GM23248 (cell line): ENCODE measurements around the gene ZNF219. TPM values are rescaled to one million over a fixed set of nuclear protein-coding genes. Genes with fewer than 3 reads are reported as not detected.
A peak's percentile ranks its signal among the peaks of the same experiment; 100 is the strongest.

Experiments
- DNase-seq: peaks from one replicate; pipeline ENCODE4 v3.0.0-alpha.2; 2015
- H2AFZ ChIP-seq: fragments of 200-600 bp; sonication (generic); 2 replicates; pipeline ENCODE4 v1.6.1; 2016; ENCODE audit warnings: antibody characterized with exemption
- H3F3A ChIP-seq: fragments of 200-600 bp; sonication (generic); 2 replicates; pipeline ENCODE4 v1.6.1; 2016; ENCODE audit warnings: mild to moderate bottlenecking, antibody characterized with exemption, mixed run types; ENCODE audit not compliant: insufficient read depth
- H3K27ac ChIP-seq: fragments of 200-600 bp; sonication (generic); 2 replicates; pipeline ENCODE4 v1.5.1; 2016; ENCODE audit warnings: mild to moderate bottlenecking
- H3K27me3 ChIP-seq: fragments of 200-600 bp; sonication (generic); replicated peaks from 2 replicates; pipeline ENCODE4 v1.6.1; 2016; ENCODE audit warnings: mild to moderate bottlenecking; ENCODE audit not compliant: insufficient read depth
- H3K36me3 ChIP-seq: fragments of 200-600 bp; sonication (generic); 2 replicates; pipeline ENCODE4 v1.6.1; 2016; ENCODE audit warnings: low read depth, mild to moderate bottlenecking
- H3K4me1 ChIP-seq: fragments of 200-600 bp; sonication (generic); 2 replicates; pipeline ENCODE4 v1.6.1; 2016; ENCODE audit warnings: mild to moderate bottlenecking; ENCODE audit not compliant: insufficient read depth
- H3K4me2 ChIP-seq: fragments of 200-600 bp; sonication (generic); one replicate; pipeline ENCODE4 v1.6.1; 2016; ENCODE audit warnings: mild to moderate bottlenecking; ENCODE audit not compliant: unreplicated experiment
- H3K4me3 ChIP-seq: fragments of 200-600 bp; sonication (generic); 2 replicates; pipeline ENCODE4 v1.5.1; 2016; ENCODE audit warnings: mild to moderate bottlenecking
- H3K79me2 ChIP-seq: fragments of 200-600 bp; sonication (generic); 2 replicates; pipeline ENCODE4 v1.6.1; 2016; ENCODE audit warnings: mild to moderate bottlenecking; ENCODE audit not compliant: insufficient read depth
- H3K9ac ChIP-seq: fragments of 200-600 bp; sonication (generic); 2 replicates; pipeline ENCODE4 v1.6.1; 2016; ENCODE audit warnings: mild to moderate bottlenecking
- H3K9me2 ChIP-seq: fragments of 200-600 bp; sonication (generic); 2 replicates; pipeline ENCODE4 v1.6.1; 2016; ENCODE audit warnings: mixed run types, mild to moderate bottlenecking, moderate library complexity; ENCODE audit not compliant: insufficient read depth
- H3K9me3 ChIP-seq: fragments of 200-600 bp; sonication (generic); one replicate; pipeline ENCODE4 v1.6.1; 2017; ENCODE audit warnings: low read depth
- H4K20me1 ChIP-seq: fragments of 200-600 bp; sonication (generic); 2 replicates; pipeline ENCODE4 v1.6.0; 2016; ENCODE audit not compliant: insufficient read depth
- EZH2 ChIP-seq: fragments of 200-600 bp; sonication (generic); IDR thresholded peaks from 2 replicates; pipeline ENCODE4 v1.6.1; 2018; ENCODE audit warnings: antibody characterized with exemption, mild to moderate bottlenecking; ENCODE audit not compliant: insufficient read depth, poor library complexity, severe bottlenecking
- EZH2phosphoT487 ChIP-seq: fragments of 200-600 bp; sonication (generic); IDR thresholded peaks from 2 replicates; pipeline ENCODE4 v1.6.1; 2018; ENCODE audit warnings: antibody characterized with exemption, moderate library complexity, mild to moderate bottlenecking, low read depth; ENCODE audit not compliant: insufficient read depth
- WGBS, 2 experiments: methylation state at CpG; one replicate each; pipeline ENCODE4 v1.1.6; 2015 to 2017; ENCODE audit warnings: low lambda C conversion rate in 2 of 2, low coverage in 1 of 2; ENCODE audit errors: missing lambda C conversion rate in 2 of 2; 5-methylcytosine and 5-hydroxymethylcytosine counted together
- in situ Hi-C: fragments of 300-500 bp; cut with MboI; formaldehyde crosslinking; loops from 2 replicates; pipeline ENCODE4 v1.15.0; 2020
- polyA plus RNA-seq: library from polyadenylated mRNA; unstranded; fragments of >200 nt; fragmentation: Nextera tagmentation; extraction: Ambion mirVana; gene quantifications from 2 replicates; pipeline ENCODE4 v1.2.1, GENCODE V29; 2016
- total RNA-seq: library from RNA; depleted of rRNA; stranded (reverse); fragments of >200 nt; shearing (Covaris generic); gene quantifications from 2 replicates; pipeline ENCODE4 v1.2.3, GENCODE V29; 2014

Gene ZNF219
- total and polyA plus RNA-seq, 2 experiments from 2014 or later = 1.6 to 15.9 TPM

DNA sequence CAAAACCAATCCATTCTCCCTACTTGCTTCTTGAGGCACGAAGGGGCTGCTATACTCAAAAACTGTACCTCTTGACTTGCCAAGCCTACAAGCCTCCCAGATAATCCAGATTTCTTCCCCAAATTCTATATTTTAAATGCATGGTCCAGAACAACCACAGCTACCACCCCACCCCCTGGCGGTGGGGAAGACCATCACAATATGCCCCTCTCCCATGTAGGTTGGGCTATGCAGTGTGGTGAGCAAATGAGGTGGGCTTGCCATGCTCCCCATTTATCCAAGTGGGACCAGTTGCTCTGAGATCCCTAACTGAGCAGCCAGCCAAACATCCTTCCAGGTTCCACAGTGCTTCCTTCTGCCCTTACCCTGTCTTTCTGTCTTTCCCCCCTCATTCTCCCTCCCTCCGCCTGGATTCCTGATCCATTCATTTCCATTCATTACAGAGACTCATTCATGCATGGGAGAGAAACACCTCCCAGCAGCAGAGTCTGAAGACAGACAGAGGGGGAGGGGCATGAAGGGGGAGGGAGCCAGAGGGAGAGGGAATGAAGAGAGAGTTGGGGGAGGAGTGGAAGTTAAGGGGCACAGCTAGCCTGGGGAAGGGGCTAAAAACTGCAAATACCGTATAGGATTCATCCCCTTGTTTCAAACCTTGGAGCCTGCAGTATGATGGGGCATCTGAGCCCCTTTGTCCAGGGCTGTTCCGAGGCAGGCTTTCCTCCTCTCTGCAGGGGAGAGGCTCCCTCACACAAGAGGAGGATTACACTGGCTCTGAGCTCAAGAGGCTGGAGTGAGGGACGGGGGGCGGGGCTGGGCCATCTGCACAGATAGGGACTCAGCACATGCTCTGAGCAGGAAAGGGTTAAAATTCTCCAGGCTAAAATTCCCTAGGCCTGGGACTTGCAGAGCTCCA, 4.4 kb downstream of the ZNF219 start:
- H3K27ac ChIP-seq = no peak overlapping the region
- no peaks in the 10 kb centered on the region for H3K9me2 ChIP-seq
- no peaks in the 10 kb centered on the region for H3K9me3 ChIP-seq
- no peak for DNase-seq
- no peaks in the 10 kb centered on the region for H3K27me3 ChIP-seq
- H3K36me3 ChIP-seq = no peaks in the 10 kb centered on the region
- peaks cover 38% of the 10 kb centered on the region for H3F3A ChIP-seq
- H3K4me3 ChIP-seq = no peak overlapping the region
- H3K4me1 ChIP-seq = peaks cover 11% of the 10 kb centered on the region
- no peak overlapping the region for H3K4me2 ChIP-seq
- H3K79me2 ChIP-seq = no peaks in the 10 kb centered on the region
- TF ChIP-seq EZH2phosphoT487 (no peak), EZH2 (no peak)
- in situ Hi-C loops = loop anchor here (10.0 kb wide), 1 partner anchor 79 kb away; no protein-coding TSS in a partner anchor
- 52 to 56% methylated on average over 7 of the region's 7 CpGs for WGBS, 2 experiments
- H2AFZ ChIP-seq = no peak overlapping the region
- H4K20me1 ChIP-seq = no peaks in the 10 kb centered on the region
- no peak overlapping the region for H3K9ac ChIP-seq

DNA sequence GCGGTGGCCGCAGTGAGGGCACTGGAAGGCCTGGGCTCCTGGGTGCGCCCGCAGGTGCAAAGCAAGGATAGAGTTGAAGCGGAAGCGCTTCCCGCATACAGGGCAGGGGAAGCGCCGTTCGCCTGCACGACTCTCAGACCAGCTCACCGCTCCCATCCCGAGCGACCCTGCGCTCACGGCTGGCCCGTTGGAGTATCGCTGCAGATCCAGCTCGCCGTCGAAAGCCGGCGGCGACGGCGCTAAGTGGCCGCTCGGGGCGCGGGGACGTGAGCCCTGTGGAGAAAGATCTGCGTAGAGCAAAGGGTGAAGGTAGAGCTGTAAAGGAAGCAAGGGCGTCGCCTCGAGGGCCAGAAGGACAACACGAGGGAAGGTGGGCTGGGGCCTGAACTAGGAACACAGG, 5.4 kb downstream of the ZNF219 start:
- Histone ChIP-seq H3K4me2 (no peak overlapping the region), H3K4me3 (no peak overlapping the region), H3K9me3 (no peaks in the 10 kb centered on the region), H4K20me1 (no peaks in the 10 kb centered on the region), H3K27ac (no peak overlapping the region), H3K79me2 (no peaks in the 10 kb centered on the region), H3K27me3 (no peaks in the 10 kb centered on the region), H3K36me3 (no peaks in the 10 kb centered on the region), H3K9ac (no peak overlapping the region), H3K9me2 (no peaks in the 10 kb centered on the region), H3F3A (peaks cover 46% of the 10 kb centered on the region), H3K4me1 (peaks cover 9% of the 10 kb centered on the region), H2AFZ (no peak overlapping the region)
- 59 to 61% methylated on average over 27 to 36 of the region's 36 CpGs for WGBS, 2 experiments
- no peak for DNase-seq
- TF ChIP-seq EZH2phosphoT487 (no peak), EZH2 (no peak)
- in situ Hi-C loops = loop anchor here (10.0 kb wide), 1 partner anchor 78 kb away; no protein-coding TSS in a partner anchor

DNA sequence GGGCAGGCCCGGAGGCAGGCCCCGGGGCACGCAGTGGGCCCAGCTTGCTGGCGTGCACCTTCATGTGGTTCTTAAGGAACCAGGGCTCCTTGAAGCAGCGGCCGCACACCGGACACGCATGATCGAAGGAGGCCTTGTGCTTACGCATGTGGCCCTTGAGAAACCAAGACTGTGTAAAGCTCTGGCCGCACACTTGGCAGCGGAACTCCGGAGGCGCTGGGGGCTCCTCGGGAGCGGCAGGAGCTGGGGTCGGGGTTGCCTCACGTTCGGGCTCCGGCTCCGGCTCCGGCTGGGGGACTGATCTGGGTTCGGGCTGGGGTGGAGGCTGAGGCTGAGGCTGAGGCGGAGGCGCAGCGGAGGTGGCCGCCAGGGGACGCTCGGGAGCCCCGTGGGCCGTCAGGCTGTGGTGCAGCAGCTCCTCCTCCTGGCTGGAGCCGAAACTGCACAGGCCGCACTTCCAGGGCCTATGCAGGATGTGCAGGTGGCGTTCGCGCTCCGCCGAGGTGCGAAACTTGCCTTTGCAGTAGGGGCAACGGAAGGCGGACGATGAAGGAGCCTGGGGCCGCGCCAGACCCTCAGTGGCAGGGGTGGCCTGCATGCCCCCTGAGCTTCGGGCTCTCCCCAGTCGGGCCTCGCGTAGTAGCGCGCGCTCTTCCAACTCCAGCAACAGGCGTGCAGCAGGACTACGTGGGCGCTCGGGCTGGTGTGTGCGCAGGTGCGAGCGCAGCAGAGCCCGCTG, 6.0 kb downstream of the ZNF219 start:
- Histone ChIP-seq H3K27ac (no peak overlapping the region), H3K9me2 (no peaks in the 10 kb centered on the region), H3K79me2 (no peaks in the 10 kb centered on the region), H4K20me1 (no peaks in the 10 kb centered on the region), H3K27me3 (no peaks in the 10 kb centered on the region), H2AFZ (no peak overlapping the region), H3F3A (peaks cover 49% of the 10 kb centered on the region), H3K9me3 (no peaks in the 10 kb centered on the region), H3K4me1 (peaks cover 15% of the 10 kb centered on the region), H3K4me2 (no peak overlapping the region), H3K9ac (no peak overlapping the region), H3K4me3 (no peak overlapping the region), H3K36me3 (no peaks in the 10 kb centered on the region)
- DNase-seq = peak; percentile 69
- in situ Hi-C loops = loop anchor here (10.0 kb wide), 1 partner anchor 78 kb away; no protein-coding TSS in a partner anchor
- 38% methylated on average over 54 to 56 of the region's 59 CpGs for WGBS, 2 experiments
- TF ChIP-seq EZH2 = no peak
- no peak for TF ChIP-seq EZH2phosphoT487

DNA sequence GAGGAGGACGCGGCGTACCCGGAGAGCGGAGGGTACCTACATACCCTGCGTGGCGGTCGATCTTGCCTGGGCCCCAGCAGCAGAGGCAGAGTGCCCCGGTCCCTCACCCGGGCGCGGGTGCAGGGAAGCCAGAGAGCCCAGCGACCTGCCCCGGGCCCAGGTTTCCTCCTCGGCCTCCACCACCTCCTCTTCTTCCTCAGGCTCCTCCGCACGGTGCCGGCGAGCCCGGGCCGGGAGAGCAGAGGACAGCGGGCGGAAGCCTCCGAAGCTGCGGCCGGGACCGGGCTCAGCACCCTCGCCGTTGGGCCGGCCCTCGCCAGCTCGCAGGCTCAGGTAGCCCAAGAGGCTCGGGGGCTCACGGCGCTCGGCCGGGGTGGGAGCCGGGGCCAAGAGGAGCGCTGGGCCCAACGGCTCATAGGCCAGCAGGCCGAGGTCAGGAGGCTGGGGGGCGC, 6.6 kb downstream of the ZNF219 start:
- H3K9me3 ChIP-seq = no peaks in the 10 kb centered on the region
- no peaks in the 10 kb centered on the region for H3K36me3 ChIP-seq
- peaks cover 46% of the 10 kb centered on the region for H3F3A ChIP-seq
- no peak overlapping the region for H2AFZ ChIP-seq
- no peak overlapping the region for H3K4me2 ChIP-seq
- H3K27me3 ChIP-seq = no peaks in the 10 kb centered on the region
- H3K9me2 ChIP-seq = no peaks in the 10 kb centered on the region
- H3K4me1 ChIP-seq = peaks cover 19% of the 10 kb centered on the region
- no peaks in the 10 kb centered on the region for H3K79me2 ChIP-seq
- no peaks in the 10 kb centered on the region for H4K20me1 ChIP-seq
- in situ Hi-C loops = loop anchor here (10.0 kb wide), 1 partner anchor 77 kb away; no protein-coding TSS in a partner anchor
- no peak overlapping the region for H3K27ac ChIP-seq
- DNase-seq = no peak
- no peak overlapping the region for H3K9ac ChIP-seq
- H3K4me3 ChIP-seq = no peak overlapping the region
- TF ChIP-seq EZH2 = no peak
- TF ChIP-seq EZH2phosphoT487 = no peak
- 94 to 95% methylated on average over 28 to 42 of the region's 42 CpGs for WGBS, 2 experiments
